HG03103 (cell line): Measurements from ENCODE around the gene MIPOL1.
"Not testable (repeated sequence)": the region's sequence is repeated elsewhere in the genome, so short reads cannot be mapped to it uniquely, and the experiment has no call there.

Experiments used
- ATAC-seq: cut with Tn5 transposase; IDR thresholded peaks from one replicate; pipeline ENCODE4 v1.9.1; 2021; ENCODE audit warnings: low read depth; ENCODE audit not compliant: unreplicated experiment

MIPOL1 gene

GRCh38 chr14:37230551-37231194, 32.9 kb downstream of the MIPOL1 start:
- ATAC-seq = no peak

GRCh38 chr14:37232907-37233481, 35.3 kb downstream of the MIPOL1 start:
- ATAC-seq = peak; percentile 55

GRCh38 chr14:37234222-37234621, 36.5 kb downstream of the MIPOL1 start:
- ATAC-seq = no peak

GRCh38 chr14:37236044-37236443, 38.3 kb downstream of the MIPOL1 start:
- ATAC-seq = not testable (repeated sequence)

GRCh38 chr14:37237094-37237493, 39.4 kb downstream of the MIPOL1 start:
- ATAC-seq = no peak

GRCh38 chr14:37237735-37238200, 40.0 kb downstream of the MIPOL1 start:
- ATAC-seq = no peak

- no peak for ATAC-seq
These were observed 43.5 kb downstream of the MIPOL1 start for GRCh38 chr14:37241198-37241597.

- no peak for ATAC-seq
These were observed 48.7 kb downstream of the MIPOL1 start for GRCh38 chr14:37246427-37246829.

- ATAC-seq = no peak
These were observed 50.2 kb downstream of the MIPOL1 start for GRCh38 chr14:37247791-37248461.

- ATAC-seq = no peak
These were observed 54.0 kb downstream of the MIPOL1 start for GRCh38 chr14:37251775-37252174.

GRCh38 chr14:37252434-37252833, 54.7 kb downstream of the MIPOL1 start:
- no peak for ATAC-seq

GRCh38 chr14:37253905-37254304, 56.2 kb downstream of the MIPOL1 start:
- no peak for ATAC-seq

GRCh38 chr14:37254411-37254947, 56.7 kb downstream of the MIPOL1 start:
- no peak for ATAC-seq

GRCh38 chr14:37257501-37258070, 59.8 kb downstream of the MIPOL1 start:
- ATAC-seq = no peak

GRCh38 chr14:37262649-37263048, 64.9 kb downstream of the MIPOL1 start:
- no peak for ATAC-seq

- no peak for ATAC-seq
These were observed 66.0 kb downstream of the MIPOL1 start for GRCh38 chr14:37263656-37264236.

GRCh38 chr14:37268788-37269187, 71.1 kb downstream of the MIPOL1 start:
- ATAC-seq = no peak

GRCh38 chr14:37270629-37271028, 72.9 kb downstream of the MIPOL1 start:
- no peak for ATAC-seq

- ATAC-seq = no peak
These were observed 74.8 kb downstream of the MIPOL1 start for GRCh38 chr14:37272569-37272968.

GRCh38 chr14:37274652-37275051, 76.9 kb downstream of the MIPOL1 start:
- no peak for ATAC-seq

GRCh38 chr14:37275963-37276362, 78.2 kb downstream of the MIPOL1 start:
- ATAC-seq = no peak
